Rectal smooth muscle tissue (tissue), 1 donor: Measurements from ENCODE around the gene UGT2B11.

Source experiments
- H3K27ac ChIP-seq: one replicate; pipeline ENCODE4 v1.7.0; 2013; ENCODE audit warnings: low read depth, low read length, inconsistent platforms
- H3K27me3 ChIP-seq: one replicate; pipeline ENCODE4 v1.7.0; 2013; ENCODE audit warnings: low read length; ENCODE audit not compliant: control insufficient read depth, insufficient read depth
- H3K36me3 ChIP-seq: one replicate; pipeline ENCODE4 v1.7.0; 2013; ENCODE audit warnings: low read length; ENCODE audit not compliant: control insufficient read depth, insufficient read depth
- H3K4me1 ChIP-seq: one replicate; pipeline ENCODE4 v1.7.0; 2013; ENCODE audit warnings: low read length; ENCODE audit not compliant: control insufficient read depth, insufficient read depth
- H3K4me3 ChIP-seq: one replicate; pipeline ENCODE4 v1.7.0; 2013; ENCODE audit warnings: low read length
- H3K9ac ChIP-seq: one replicate; pipeline ENCODE4 v1.7.0; 2013; ENCODE audit warnings: low read length

The UGT2B11 gene

GRCh38 chr4:69156913-69157312 lies 57.6 kb downstream of the UGT2B11 start:
- no peaks in the 10 kb centered on the region for H3K36me3 ChIP-seq
- H3K9ac ChIP-seq: no peak overlapping the region
- H3K4me3 ChIP-seq: no peak overlapping the region
- no peaks in the 10 kb centered on the region for H3K27me3 ChIP-seq
- H3K4me1 ChIP-seq: no peaks in the 10 kb centered on the region
- no peak overlapping the region for H3K27ac ChIP-seq

DNA sequence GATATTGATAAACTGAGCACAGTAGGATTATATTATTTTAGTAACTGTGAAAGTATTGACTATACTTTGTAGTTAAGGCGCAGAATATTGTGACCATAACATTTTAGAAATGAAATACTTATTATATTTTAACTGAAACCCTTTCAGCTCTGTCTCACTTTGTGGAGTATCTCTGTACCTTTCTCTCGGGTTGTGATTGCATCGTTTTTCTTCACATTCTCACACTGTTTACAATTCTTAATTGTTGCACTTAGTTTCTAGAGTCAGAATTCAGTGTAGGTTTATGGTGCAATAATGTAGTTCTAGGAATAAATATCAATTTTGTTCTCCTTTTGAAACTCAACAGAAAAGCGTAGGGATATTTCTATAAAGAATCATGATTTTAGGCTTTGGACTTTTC lies 60.5 kb downstream of the UGT2B11 start:
- Histone ChIP-seq H3K4me1 (no peaks in the 10 kb centered on the region), H3K27ac (no peak overlapping the region), H3K4me3 (no peak overlapping the region), H3K27me3 (no peaks in the 10 kb centered on the region), H3K9ac (no peak overlapping the region), H3K36me3 (no peaks in the 10 kb centered on the region)
